Endothelial cell of umbilical vein (primary cell): Measurements from ENCODE around the gene SDF4. TPM values are rescaled to one million over a fixed set of nuclear protein-coding genes. Genes with fewer than 3 reads are reported as not detected.

Experiments
- BruUV-seq: library from RNA; stranded (reverse); fragments of 400-500 nt; replicated peaks from 2 replicates; lab custom pipeline; 2021; lab: Mats Ljungman, UMichigan
- CTCF ChIA-PET: fragments of 300-600, 350-600 bp; sonication (Branson Sonifier 250); formaldehyde crosslinking; loops from one replicate; lab custom pipeline; 2021; ENCODE audit warnings: antibody characterized with exemption, inconsistent platforms; lab: Charles Lee
- POLR2A ChIA-PET: fragments of 300-600, 350-600 bp; sonication (Branson Sonifier 250); formaldehyde crosslinking; loops from one replicate; lab custom pipeline; 2021; ENCODE audit warnings: antibody characterized with exemption, inconsistent platforms; lab: Charles Lee
- DNase-seq: peaks from one replicate; pipeline ENCODE4 v3.0.0-alpha.2; 2011; ENCODE audit warnings: low read depth, low spot score
- FAIRE-seq: peaks from 2 replicates; lab custom pipeline; 2011; peaks lifted over from hg19 to GRCh38; lab: Jason Lieb, UNC
- H2AFZ ChIP-seq: 2 replicates; pipeline ENCODE4 v1.6.0; 2012; ENCODE audit warnings: low read depth, low read length, control low read depth, inconsistent platforms
- H3K27ac ChIP-seq: 2 replicates; pipeline ENCODE4 v1.5.1; 2011; ENCODE audit warnings: low read depth, mild to moderate bottlenecking, control low read depth, low read length, moderate library complexity; ENCODE audit not compliant: insufficient read depth
- H3K27me3 ChIP-seq, 2 experiments: 2 replicates each; pipeline versions ENCODE4 v1.6.0 to v1.6.1; 2011; ENCODE audit warnings: low read length in 2 of 2, mixed read lengths in 1 of 2; ENCODE audit not compliant: control insufficient read depth in 2 of 2, insufficient read depth in 2 of 2
- H3K36me3 ChIP-seq, 2 experiments: 2 replicates in 1 of 2; 3 replicates in 1 of 2; pipeline ENCODE4 v1.5.1; 2011; ENCODE audit warnings: low read length in 2 of 2, mild to moderate bottlenecking in 1 of 2, moderate library complexity in 1 of 2; ENCODE audit not compliant: control insufficient read depth in 2 of 2, insufficient read depth in 2 of 2; ENCODE audit errors: extremely low read depth in 1 of 2
- H3K4me1 ChIP-seq: 3 replicates; pipeline ENCODE4 v1.5.1; 2011; ENCODE audit warnings: mild to moderate bottlenecking, low read length; ENCODE audit not compliant: control insufficient read depth, insufficient read depth; ENCODE audit errors: extremely low read depth
- H3K4me2 ChIP-seq: 2 replicates; pipeline ENCODE4 v1.6.1; 2011; ENCODE audit warnings: low read length, control low read depth, mixed read lengths; ENCODE audit not compliant: insufficient read depth
- H3K4me3 ChIP-seq, 3 experiments: fragments of 200-600 bp in 1 of 3; sonication (generic), shearing (Covaris generic) in 1 of 3; replicated peaks in 1 of 3; 2 replicates each; pipeline ENCODE4 v1.5.1; 2011 to 2016; ENCODE audit warnings: control low read depth in 3 of 3, low read length in 3 of 3, mild to moderate bottlenecking in 2 of 3, inconsistent platforms in 1 of 3, low read depth in 1 of 3, moderate library complexity in 1 of 3; ENCODE audit not compliant: insufficient read depth in 1 of 3
- H3K79me2 ChIP-seq: 2 replicates; pipeline ENCODE4 v1.6.0; 2012; ENCODE audit warnings: low read length, inconsistent platforms; ENCODE audit not compliant: control insufficient read depth, insufficient read depth
- H3K9ac ChIP-seq: replicated peaks from 2 replicates; pipeline ENCODE3; 2011; ENCODE audit warnings: low read length, control low read depth; ENCODE audit not compliant: insufficient read depth; ENCODE audit errors: extremely low read depth
- H3K9me1 ChIP-seq: replicated peaks from 3 replicates; pipeline ENCODE4 v1.6.0; 2011; ENCODE audit warnings: mild to moderate bottlenecking, low read length; ENCODE audit not compliant: control insufficient read depth, insufficient read depth; ENCODE audit errors: extremely low read depth
- H3K9me3 ChIP-seq: replicated peaks from 2 replicates; pipeline ENCODE4 v1.5.1; 2012; ENCODE audit warnings: low read length, inconsistent platforms; ENCODE audit not compliant: control insufficient read depth, insufficient read depth
- H4K20me1 ChIP-seq: replicated peaks from 2 replicates; pipeline ENCODE3; 2011; ENCODE audit warnings: mild to moderate bottlenecking, low read length; ENCODE audit not compliant: control insufficient read depth, insufficient read depth; ENCODE audit errors: extremely low read depth
- EZH2 ChIP-seq: IDR thresholded peaks from 2 replicates; pipeline ENCODE4 v1.6.1; 2012; ENCODE audit warnings: borderline replicate concordance, low read depth, mild to moderate bottlenecking, moderate library complexity, low read length, inconsistent platforms; ENCODE audit not compliant: severe bottlenecking
- FOS ChIP-seq: IDR thresholded peaks from 2 replicates; pipeline ENCODE4 v1.6.1; 2011; ENCODE audit warnings: mild to moderate bottlenecking, low read length, moderate library complexity, borderline replicate concordance; ENCODE audit not compliant: insufficient read depth
- GATA2 ChIP-seq: IDR thresholded peaks from 2 replicates; pipeline ENCODE4 v1.7.0; 2011; ENCODE audit warnings: low read depth, mild to moderate bottlenecking, moderate library complexity, mixed read lengths, low read length; ENCODE audit not compliant: insufficient read length, insufficient read depth
- JUN ChIP-seq: IDR thresholded peaks from 2 replicates; pipeline ENCODE4 v1.6.1; 2011; ENCODE audit warnings: borderline replicate concordance, low read depth; ENCODE audit not compliant: insufficient read length, insufficient read depth
- MAX ChIP-seq: IDR thresholded peaks from 2 replicates; pipeline ENCODE4 v1.6.1; 2011; ENCODE audit not compliant: insufficient read depth, insufficient read length
- MYC ChIP-seq: IDR thresholded peaks from one replicate; pipeline ENCODE4 v1.6.1; 2011; ENCODE audit warnings: mild to moderate bottlenecking, low read depth, low read length
- POLR2A ChIP-seq: IDR thresholded peaks from 2 replicates; pipeline ENCODE4 v1.6.1; 2012; ENCODE audit warnings: low read depth, mild to moderate bottlenecking, control low read depth, low read length
- POLR2AphosphoS5 ChIP-seq: IDR thresholded peaks from 2 replicates; pipeline ENCODE4 v1.6.1; 2012; ENCODE audit warnings: low read depth, mild to moderate bottlenecking, control low read depth, low read length, moderate library complexity; ENCODE audit not compliant: insufficient read depth
- dilution Hi-C: fragments of 300-500 bp; cut with MboI; formaldehyde crosslinking; loops from one replicate; pipeline ENCODE4 v1.15.0; 2019; ENCODE audit warnings: low sequenced_read_pairs; ENCODE audit not compliant: extremely low pct_ligation_motif_present
- intact Hi-C: fragments of 100-400 bp; cut with micrococcal nuclease; formaldehyde crosslinking; loops from one replicate; pipeline ENCODE4 v1.10.0; 2022
- polyA plus RNA-seq, 4 experiments: library from polyadenylated mRNA; depleted of rRNA in 3 of 4; stranded (reverse) in 3 of 4; unstranded in 1 of 4; fragments of >200 nt; gene quantifications; 2 replicates each; pipeline versions ENCODE4 v1.2.1 to v1.2.3, GENCODE V29; 2011 to 2012; ENCODE audit warnings: missing spikeins in 1 of 4
- total RNA-seq: library from RNA; stranded (reverse); gene quantifications from 2 replicates; pipeline ENCODE4 v1.2.3, GENCODE V29; 2021
- TF ChIP-seq, protein P1 (sequence below), 2 donors: IDR thresholded peaks; 1 replicate in 1 of 2; 2 replicates in 1 of 2; pipeline ENCODE4 v1.5.1; 2011; ENCODE audit warnings: low read length in 2 of 2, mild to moderate bottlenecking in 2 of 2, moderate library complexity in 2 of 2, control low read depth in 1 of 2, inconsistent platforms in 1 of 2, low read depth in 1 of 2; ENCODE audit not compliant: insufficient read depth in 1 of 2; ENCODE audit errors: extremely low read depth in 1 of 2

The SDF4 gene
- total and polyA plus RNA-seq, 2 donors (not counting 3 experiments of a cell fraction or from before 2014, with no cell fraction given), result 175 to 185 TPM

DNA sequence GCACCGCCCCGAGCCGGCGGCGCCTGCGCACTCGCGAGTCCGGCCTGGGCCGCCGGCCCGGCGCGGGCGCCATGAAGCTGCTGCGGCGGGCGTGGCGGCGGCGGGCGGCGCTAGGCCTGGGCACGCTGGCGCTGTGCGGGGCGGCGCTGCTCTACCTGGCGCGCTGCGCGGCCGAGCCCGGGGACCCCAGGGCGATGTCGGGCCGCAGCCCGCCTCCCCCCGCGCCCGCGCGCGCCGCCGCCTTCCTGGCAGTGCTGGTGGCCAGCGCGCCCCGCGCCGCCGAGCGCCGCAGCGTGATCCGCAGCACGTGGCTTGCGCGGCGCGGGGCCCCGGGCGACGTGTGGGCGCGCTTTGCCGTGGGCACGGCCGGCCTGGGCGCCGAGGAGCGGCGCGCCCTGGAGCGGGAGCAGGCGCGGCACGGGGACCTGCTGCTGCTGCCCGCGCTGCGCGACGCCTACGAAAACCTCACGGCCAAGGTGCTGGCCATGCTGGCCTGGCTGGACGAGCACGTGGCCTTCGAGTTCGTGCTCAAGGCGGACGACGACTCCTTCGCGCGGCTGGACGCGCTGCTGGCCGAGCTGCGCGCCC lies 501 bp upstream of the SDF4 start, which contains the start of gene B3GALT6:
Gene B3GALT6 (plus strand): TSS at position 30 of the 588 bp plus-strand sequence. CDS start 42 bp downstream, at position 72.
- no peaks in the 10 kb centered on the region for H3K9me3 ChIP-seq
- CTCF ChIA-PET, result interaction anchor here (0.6 to 3.7 kb wide), 4 partner anchors 59 to 199 kb away, joined by 3 to 43 read pairs (median 6); no protein-coding TSS in a partner anchor
- peak within 1 kb of the TSS; percentile 39 for H3K27ac ChIP-seq
- dilution Hi-C loops, result no loop called here
- intact Hi-C loops, result loop anchor here (2.0 kb wide), 1 partner anchor 28 kb away; no protein-coding TSS in a partner anchor
- no TSS peak for BruUV-seq
- no peaks in the 10 kb centered on the region for H3K9me1 ChIP-seq
- peak; percentile 10 for TF ChIP-seq POLR2A
- TF ChIP-seq MAX, result peak; percentile 94
- TF ChIP-seq FOS, result no peak
- no peak for TF ChIP-seq GATA2
- TF ChIP-seq POLR2AphosphoS5, result no peak
- peak; percentile 65 for TF ChIP-seq MYC
- TF ChIP-seq, protein P1, sequence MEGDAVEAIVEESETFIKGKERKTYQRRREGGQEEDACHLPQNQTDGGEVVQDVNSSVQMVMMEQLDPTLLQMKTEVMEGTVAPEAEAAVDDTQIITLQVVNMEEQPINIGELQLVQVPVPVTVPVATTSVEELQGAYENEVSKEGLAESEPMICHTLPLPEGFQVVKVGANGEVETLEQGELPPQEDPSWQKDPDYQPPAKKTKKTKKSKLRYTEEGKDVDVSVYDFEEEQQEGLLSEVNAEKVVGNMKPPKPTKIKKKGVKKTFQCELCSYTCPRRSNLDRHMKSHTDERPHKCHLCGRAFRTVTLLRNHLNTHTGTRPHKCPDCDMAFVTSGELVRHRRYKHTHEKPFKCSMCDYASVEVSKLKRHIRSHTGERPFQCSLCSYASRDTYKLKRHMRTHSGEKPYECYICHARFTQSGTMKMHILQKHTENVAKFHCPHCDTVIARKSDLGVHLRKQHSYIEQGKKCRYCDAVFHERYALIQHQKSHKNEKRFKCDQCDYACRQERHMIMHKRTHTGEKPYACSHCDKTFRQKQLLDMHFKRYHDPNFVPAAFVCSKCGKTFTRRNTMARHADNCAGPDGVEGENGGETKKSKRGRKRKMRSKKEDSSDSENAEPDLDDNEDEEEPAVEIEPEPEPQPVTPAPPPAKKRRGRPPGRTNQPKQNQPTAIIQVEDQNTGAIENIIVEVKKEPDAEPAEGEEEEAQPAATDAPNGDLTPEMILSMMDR (IDR thresholded peaks at IDR 0.05; ENCODE audit: extremely low read depth in 1 of 2, insufficient read depth in 1 of 2, low read depth in 1 of 2, low read length in 2 of 2), result no peak
- no peak for TF ChIP-seq EZH2
- no peak for TF ChIP-seq JUN
- no peak for DNase-seq
- H3K4me3 ChIP-seq, result peak within 1 kb of the TSS; percentile 54 to 88 (median 80)
- no peaks in the 10 kb centered on the region for H4K20me1 ChIP-seq
- peak within 1 kb of the TSS; percentile 69 for H3K9ac ChIP-seq
- peaks cover 59% of the 10 kb centered on the region for H3K79me2 ChIP-seq
- POLR2A ChIA-PET, result no interaction called here
- no peak for FAIRE-seq
- H3K27me3 ChIP-seq, result no peaks in the 10 kb centered on the region
- peaks cover 6% of the 10 kb centered on the region in 2 experiments for H3K36me3 ChIP-seq
- H3K4me1 ChIP-seq, result peaks cover 6% of the 10 kb centered on the region
- H2AFZ ChIP-seq, result peak within 1 kb of the TSS; percentile 4
- peak within 1 kb of the TSS; percentile 87 for H3K4me2 ChIP-seq
